HG03108 (cell line): ENCODE results near the gene MAD1L1.

Source experiments
- ATAC-seq: cut with Tn5 transposase; IDR thresholded peaks from one replicate; pipeline ENCODE4 v1.9.1; 2021; ENCODE audit warnings: moderate library complexity; ENCODE audit not compliant: unreplicated experiment

Gene MAD1L1

GRCh38 chr7:1949681-1950055 is 283.1 kb downstream of the MAD1L1 start:
- ATAC-seq: no peak

- ATAC-seq: no peak
Observed at GRCh38 chr7:1948887-1949680, 283.7 kb downstream of the MAD1L1 start.

GRCh38 chr7:1948301-1948796 is 284.4 kb downstream of the MAD1L1 start:
- ATAC-seq: no peak

- ATAC-seq: no peak
Observed at GRCh38 chr7:1947586-1948217, 285.0 kb downstream of the MAD1L1 start.

- ATAC-seq: no peak
Observed at GRCh38 chr7:1946773-1947450, 285.8 kb downstream of the MAD1L1 start.

GRCh38 chr7:1946025-1946772 is 286.5 kb downstream of the MAD1L1 start:
- no peak for ATAC-seq

- ATAC-seq: no peak
Observed at GRCh38 chr7:1945558-1945957, 287.2 kb downstream of the MAD1L1 start.

- no peak for ATAC-seq
Observed at GRCh38 chr7:1944619-1945210, 288.0 kb downstream of the MAD1L1 start.

- ATAC-seq: no peak
Observed at GRCh38 chr7:1943933-1944618, 288.7 kb downstream of the MAD1L1 start.

- no peak for ATAC-seq
Observed at GRCh38 chr7:1943326-1943725, 289.4 kb downstream of the MAD1L1 start.

GRCh38 chr7:1942941-1943289 is 289.8 kb downstream of the MAD1L1 start:
- no peak for ATAC-seq

GRCh38 chr7:1942243-1942940 is 290.4 kb downstream of the MAD1L1 start:
- ATAC-seq: no peak

GRCh38 chr7:1941464-1942242 is 291.1 kb downstream of the MAD1L1 start:
- no peak for ATAC-seq

- no peak for ATAC-seq
Observed at GRCh38 chr7:1940863-1941262, 291.9 kb downstream of the MAD1L1 start.

GRCh38 chr7:1940402-1940786 is 292.4 kb downstream of the MAD1L1 start:
- ATAC-seq: peak; percentile 97

GRCh38 chr7:1939434-1940401 is 293.0 kb downstream of the MAD1L1 start:
- ATAC-seq: peak; percentile 7

- no peak for ATAC-seq
Observed at GRCh38 chr7:1938788-1939433, 293.8 kb downstream of the MAD1L1 start.
